ENCODE data around the gene BMS1.
A peak's percentile ranks its signal among the peaks of the same experiment; 100 is the strongest.
"Not testable (repeated sequence)": the region's sequence is repeated elsewhere in the genome, so short reads cannot be mapped to it uniquely, and the experiment has no call there.

The BMS1 gene

DNA sequence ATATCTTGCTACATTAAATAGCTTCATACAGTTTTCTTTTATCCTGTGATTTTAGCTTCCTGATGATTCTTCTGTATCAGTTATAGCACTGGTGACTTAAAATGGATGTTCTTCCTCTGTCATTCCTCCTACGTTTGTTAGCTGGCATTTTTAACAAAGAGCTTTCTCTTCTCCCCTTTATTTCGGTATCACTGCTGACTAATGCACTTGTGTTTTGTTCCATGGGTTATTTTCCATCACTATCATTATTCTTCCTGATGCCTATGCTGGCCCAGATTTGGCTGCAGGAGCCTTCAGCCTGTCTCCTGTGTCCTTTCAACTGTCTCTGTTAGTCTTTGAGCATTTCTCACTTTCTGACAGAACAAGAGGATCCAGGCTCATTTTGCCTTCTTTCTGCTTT is 13.1 kb downstream of the BMS1 start:
- no peak for DNase-seq (ENCODE audit: low read depth)

DNA sequence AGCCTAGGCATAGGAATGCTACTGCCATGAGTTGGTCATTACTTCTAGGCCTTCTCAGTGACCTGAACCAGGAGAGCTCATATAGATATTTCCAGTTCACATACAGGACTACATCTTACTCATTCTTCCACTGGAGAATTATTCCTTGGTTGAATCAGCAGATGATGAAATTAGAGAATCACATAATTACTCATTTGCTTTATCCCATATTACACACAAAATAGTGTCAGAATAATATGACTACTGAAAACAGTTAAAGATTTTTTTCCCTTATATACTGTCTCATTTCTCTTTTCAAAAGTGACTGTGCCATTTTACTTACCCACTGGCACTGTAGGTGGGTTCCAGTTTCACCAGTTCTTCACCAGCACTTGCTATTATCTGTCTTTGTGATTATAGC is 18.5 kb downstream of the BMS1 start:
- DNase-seq (ENCODE audit: low read depth), result peak; percentile 32

DNA sequence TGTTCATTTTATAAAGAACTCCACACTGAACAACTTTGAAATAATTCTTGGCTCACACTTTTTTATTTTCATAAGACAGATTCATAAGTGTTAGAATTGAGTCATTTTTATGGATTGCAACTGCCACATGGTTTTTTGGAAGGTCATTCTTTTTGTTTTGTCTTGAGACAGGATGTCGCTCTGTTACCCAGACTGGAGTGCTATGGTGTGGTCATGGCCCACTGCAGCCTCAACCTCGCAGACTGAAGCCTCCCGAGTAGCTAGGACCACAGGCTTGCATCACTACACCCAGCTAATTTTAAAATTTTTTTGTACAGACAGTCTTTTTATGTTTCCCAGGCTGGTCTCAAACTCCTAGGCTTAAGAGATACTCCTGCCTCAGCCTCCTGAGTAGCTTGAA is 20.3 kb downstream of the BMS1 start:
- DNase-seq (ENCODE audit: low read depth), result no peak

DNA sequence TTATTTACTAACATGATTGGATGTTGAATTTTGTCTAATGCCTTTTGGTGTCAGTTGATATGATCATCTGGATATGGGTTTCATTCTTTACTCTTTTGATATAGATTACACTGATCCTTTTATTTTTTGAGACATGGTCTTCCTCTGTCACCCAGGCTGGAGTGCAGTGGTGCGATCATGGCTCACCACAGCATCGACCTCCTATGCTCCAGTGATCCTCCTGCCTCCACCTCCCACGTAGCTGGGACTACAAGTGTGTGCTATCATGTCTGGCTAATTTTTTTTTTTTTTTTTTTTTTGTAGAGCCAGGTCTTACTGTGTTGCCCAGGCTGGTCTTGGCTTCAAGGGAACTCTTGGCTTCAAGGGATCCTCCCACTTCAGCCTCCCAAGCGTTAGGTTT is 27.1 kb downstream of the BMS1 start:
- no peak for DNase-seq (ENCODE audit: low read depth)

DNA sequence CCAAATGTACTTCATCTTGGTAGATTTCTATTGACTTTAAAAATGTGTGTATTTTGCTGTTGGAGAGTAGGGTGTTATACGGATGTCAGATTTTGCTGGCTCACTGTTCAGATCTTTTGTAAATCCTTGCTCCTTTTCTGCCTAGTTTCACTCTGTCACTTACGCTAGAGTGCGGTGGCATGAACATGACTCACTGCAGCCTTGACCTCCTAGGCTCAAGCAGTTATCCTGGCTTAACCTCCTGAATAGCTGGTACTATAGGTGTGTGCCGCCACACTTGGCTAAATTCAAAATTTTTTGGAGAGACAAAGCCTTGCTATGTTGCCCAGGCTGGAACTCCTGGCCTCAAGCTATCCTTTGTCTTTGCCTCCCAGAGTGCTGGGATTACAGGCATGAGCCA is 29.4 kb downstream of the BMS1 start:
- no peak for DNase-seq (ENCODE audit: low read depth)

DNA sequence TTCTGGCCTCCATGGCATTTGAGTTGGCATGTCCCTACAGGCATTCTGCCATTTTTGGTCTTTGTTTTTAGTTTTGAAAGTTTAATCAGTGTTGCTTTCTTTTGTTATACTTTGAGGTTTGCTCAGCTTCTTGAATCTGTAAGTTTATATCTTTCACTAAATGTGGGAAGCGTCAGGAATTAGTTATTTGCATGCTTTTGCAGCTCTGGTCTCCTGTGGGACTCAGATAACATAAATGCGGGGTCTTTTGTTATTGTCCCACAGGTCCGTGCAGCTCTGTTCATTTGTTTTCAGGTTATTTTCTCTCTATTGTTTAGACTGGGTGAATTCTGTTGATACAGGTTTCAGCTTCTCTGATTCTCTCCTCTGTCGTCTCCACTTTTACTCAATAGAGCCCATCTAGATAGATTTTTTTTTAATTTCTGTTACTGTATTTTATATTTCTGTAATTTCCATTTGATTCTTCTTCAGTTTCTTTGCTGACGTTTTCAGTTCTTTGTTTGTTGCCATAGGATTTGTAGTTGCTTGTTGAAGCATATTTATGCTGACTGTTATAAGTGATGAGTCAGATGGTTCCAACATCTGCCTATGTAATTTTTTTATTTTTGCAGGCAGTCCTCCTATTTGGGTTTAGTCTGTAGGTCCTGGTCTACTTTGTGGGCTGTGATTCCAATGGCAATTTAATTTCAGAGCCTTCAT is 31.5 kb downstream of the BMS1 start:
- DNase-seq (ENCODE audit: low read depth), result not testable (repeated sequence)

DNA sequence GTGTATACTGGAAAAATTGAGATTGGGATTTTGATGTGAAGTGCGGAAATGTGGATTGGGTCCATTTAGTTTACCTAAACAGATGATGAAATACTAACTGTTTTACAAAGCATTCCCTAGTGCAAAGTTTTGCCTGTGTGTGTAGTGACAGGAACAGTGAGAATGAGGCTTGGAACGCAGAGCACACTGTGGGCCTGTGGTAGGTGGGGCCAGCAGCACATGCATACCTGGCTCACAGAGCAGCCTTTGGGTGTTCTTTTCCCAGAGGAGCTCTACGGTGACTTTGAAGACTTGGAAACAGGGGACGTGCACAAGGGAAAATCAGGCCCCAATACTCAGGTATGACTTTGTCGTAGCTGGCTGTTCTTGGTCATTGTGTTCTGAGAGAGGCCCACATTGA is 33.7 kb downstream of the BMS1 start:
- not testable (repeated sequence) for DNase-seq (ENCODE audit: low read depth)

DNA sequence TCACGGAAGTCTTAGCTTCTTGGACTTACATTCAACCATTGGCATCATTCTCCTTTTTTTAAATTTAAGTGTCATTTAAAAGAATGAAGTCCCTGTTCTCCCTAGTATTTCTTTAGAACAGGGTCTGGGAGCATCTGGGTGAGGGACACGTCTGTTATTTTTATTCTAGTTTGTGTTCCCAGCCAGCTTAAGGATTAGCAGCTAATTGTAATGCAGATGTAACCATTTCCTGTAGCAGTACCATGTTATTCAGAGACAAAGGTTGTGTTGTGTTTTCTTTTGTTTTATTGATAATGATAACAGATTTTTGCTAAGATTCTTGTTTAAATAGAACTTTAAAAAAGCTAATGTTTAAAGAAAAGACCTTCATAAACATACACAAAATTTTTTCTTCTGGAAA is 34.3 kb downstream of the BMS1 start:
- no peak for DNase-seq (ENCODE audit: low read depth)

DNA sequence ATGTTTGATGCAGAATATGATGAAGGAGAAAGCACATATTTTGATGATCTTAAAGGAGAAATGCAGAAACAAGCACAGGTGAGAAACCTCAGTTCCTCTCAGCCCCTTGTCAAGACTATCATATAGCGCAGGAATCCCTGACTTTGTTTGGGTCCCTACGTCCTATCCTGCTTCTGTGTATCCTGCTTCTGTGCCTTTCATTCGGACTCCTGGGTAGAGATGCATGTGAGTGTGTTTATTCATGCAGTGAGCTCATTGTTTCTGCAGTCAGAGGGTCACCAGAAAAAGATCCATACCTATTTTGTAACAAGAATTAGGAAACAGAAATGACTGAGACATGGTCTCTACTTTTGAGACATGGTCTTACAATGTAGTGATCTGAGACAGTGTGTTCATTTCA is 34.8 kb downstream of the BMS1 start:
- DNase-seq (ENCODE audit: low read depth), result not testable (repeated sequence)

DNA sequence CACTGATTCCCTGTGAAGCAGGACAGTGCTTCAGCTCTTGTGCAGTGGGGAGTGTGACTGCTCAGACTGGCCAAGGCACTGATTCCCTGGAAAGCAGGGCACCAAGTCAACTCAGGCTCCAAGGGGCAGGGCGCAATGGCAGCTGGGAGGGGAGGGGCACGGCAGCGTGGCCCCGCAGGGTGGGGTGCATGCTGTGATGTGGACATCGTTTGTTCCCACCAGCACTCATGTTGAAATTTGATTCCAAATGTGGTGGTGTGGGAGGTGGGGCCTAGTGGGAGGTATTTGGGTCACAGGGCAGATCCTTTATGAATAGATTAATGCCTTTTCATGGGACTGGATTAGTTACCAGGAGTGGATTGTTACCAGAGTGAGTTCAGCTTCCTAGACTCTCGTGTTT is 44.2 kb downstream of the BMS1 start:
- DNase-seq (ENCODE audit: low read depth), result not testable (repeated sequence)

DNA sequence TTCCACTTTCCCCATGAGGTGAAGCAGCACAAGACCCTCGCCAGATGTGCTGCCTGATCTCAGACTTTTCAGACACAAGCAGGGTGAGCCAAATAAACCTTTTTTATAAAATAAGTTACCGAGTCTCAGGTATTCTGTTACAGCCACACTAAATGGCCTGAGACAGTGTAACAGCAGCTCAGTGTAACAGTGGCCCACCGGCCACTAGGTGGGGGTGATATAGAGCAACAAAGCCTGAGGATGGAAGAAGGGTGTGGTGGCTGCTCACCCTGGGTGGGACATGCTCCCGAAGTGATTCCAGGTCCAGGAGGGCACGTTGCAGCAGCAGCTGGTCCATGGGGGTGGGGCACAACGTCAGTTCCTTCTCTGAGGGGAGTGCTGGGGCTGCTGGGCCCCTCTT is 44.6 kb downstream of the BMS1 start:
- DNase-seq (ENCODE audit: low read depth), result no peak

DNA sequence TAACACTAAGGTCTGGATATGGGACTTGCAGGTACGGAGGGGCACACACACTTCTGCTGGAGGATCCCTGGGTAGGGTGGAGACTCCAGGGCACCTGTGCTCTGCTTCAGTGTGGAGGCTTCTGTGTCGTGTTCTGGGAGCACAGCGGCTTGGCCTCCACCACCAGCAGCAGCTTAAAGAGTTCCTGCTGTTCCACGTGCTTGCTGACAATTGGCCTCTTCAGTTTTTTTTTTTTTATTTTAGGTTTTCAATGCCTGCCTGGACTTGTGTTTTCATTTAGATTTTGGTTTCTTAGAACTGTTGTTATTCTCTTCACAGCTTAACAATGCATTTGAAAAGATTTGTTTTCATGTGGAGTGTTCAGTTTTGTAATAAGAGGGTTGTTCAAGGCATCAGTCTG is 45.8 kb downstream of the BMS1 start:
- DNase-seq (ENCODE audit: low read depth), result not testable (repeated sequence)

DNA sequence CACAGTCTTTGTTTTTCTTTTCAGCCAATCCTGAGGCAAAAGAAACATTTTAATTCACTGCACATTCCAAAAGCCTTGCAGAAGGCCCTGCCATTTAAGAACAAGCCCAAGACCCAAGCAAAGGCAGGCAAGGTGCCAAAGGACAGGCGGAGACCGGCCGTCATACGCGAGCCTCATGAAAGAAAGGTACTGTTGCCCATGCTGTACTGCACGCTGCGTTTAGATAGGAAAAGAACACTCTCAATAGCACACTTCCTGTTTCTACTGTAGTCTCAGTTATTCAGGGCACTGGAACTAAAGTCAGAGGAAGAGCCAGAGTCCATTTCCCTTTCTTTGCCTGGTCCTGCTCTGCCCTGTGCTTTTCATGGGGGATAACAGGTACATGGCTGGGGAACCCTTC is 47.6 kb downstream of the BMS1 start:
- DNase-seq (ENCODE audit: low read depth), result no peak

DNA sequence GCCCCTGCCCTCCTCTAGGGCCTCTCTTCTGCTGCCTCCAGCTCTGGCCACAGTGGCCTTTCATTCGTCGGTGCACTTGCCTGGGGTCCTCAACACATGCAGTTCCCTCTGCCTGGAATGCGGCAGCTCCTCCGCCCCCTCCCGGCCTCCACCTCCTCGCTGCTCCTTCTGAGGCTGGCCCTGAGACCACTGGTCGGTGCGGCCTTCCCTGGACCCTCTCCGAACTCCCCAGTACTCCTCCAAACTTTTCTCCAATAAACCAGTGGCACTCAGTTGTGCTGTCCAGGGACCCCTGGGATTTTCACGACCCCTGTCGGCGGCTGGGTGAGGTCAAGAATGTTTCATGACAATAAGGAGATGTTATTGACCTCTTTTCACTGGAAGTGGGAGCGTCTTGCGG is 53.5 kb downstream of the BMS1 start:
- no peak for DNase-seq (ENCODE audit: low read depth)

DNA sequence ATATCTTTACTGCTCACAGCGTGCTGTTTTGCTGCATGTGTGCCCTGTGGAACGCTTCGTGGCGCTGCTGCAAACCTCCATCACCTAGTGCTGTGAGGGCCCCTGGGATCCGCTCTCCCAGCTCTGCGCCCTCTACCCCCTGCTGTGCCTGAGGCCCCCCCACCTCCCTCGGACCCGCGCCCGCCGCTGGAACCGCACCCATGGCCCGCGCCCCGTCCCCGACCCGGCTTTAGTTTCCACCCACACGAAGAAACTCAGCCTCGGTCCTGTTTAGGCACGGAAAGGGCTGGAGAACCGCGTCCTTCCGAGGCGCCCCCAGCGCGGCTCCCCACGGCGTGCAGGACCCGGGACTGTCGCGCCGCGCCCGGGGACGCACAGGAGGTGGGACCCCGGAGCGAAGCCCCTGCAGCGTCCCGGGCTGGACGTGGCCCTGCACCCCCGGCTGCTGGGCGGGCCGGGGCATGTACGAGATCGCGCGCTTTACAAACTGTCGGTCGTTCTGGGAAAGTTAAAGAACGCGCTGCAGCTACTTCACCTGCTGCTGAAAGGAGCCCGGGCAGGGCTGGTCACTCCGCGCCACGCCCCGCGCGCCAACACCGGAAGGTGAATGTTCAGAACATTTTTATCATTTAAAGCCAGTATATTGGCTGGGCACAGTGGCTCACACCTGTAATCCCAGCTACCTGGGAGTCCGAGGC is 54.3 kb downstream of the BMS1 start:
- DNase-seq (ENCODE audit: low read depth), result peak; percentile 13

DNA sequence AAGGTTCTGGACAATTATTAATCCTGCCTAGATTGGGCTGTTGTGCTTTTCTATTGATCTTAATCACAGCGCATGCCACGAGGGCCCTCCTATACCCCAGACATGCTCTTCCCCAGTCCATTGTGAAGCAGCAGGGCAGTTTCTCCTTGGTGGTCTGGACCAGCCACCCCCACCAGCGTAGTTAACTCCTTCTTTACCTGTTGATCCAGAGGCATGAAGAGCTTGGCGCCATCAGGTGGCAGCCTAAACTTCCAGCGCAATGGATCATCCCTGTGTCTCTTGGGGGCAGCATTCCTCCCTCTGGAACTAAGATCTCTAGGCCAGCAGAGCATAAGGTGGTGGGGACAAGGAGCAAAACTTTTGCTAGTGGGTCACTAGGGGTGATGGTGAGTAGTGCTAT is 62.2 kb downstream of the BMS1 start:
- DNase-seq (ENCODE audit: low read depth), result not testable (repeated sequence)

DNA sequence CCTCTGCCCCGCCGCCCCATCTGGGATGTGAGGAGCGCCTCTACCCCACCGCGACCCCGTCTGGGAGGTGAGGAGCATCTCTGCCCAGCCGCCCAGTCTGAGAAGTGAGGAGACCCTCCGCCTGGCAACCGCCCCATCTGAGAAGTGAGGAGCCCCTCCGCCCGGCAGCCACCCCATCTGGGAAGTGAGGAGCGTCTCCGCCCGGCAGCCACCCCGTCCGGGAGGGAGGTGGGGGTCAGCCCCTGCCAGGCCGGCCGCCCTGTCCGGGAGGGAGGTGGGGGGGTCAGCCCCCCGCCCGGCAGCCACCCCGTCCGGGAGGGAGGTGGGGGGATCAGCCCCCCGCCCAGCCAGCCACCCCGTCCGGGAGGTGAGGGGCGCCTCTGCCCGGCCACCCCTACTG is 64.7 kb downstream of the BMS1 start:
- not testable (repeated sequence) for DNase-seq (ENCODE audit: low read depth)

DNA sequence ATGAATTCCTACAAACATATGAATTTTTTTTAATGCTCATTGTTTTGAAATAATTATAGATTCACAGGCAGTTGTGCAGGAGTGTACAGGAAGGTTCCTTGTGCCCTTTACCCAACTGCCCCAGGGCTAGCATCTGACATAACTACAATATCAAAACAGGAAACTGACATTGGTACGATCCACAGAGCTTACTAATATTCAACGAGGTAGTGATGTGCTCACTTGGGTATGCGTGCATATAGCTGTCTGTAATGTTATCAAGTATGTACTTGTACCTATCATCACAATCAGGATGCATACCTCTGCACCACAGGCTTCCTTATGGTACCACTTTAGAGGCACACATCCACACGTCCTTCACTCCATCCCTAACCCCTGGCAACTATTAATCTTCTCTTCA is 68.3 kb downstream of the BMS1 start:
- DNase-seq (ENCODE audit: low read depth), result no peak

DNA sequence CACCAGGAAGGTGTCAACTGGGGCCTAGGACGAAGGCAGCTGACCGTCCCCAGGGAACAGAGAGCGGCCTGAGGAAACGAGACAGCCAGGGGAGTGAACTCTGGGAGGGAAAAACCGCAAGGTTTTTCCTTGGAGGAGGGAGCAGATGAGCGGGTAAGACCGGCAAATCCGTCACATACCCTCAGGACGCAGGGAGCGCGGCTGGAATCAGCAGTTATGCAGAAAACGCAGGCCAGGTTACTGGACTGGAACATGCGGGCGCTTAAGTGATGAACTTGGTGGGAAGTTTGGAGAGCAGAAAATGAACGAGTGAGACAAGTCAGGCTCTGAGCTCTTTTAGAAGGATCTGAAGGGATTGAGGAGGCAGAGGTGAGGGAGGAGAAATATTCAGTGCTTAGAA is 76.7 kb downstream of the BMS1 start:
- no peak for DNase-seq (ENCODE audit: low read depth)

DNA sequence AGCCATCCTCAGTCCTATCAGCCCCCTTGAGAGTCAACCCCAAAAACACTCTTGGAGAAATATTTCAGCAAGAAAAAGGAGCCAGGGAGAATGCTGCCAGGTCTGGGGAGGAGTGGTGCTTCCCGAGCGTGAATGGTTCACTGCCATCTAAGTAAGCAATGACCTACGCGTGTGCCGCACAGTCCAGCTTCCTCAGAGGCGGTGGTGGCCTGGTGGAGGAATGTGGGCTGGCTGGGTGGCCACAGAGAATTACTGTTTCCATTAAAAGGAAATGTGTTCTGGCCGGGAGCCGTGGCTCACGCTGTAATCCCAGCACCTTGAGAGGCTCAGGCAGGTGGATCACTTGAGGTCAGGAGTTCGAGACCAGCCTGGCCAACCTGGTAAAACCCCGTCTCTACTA is 77.4 kb downstream of the BMS1 start:
- DNase-seq (ENCODE audit: low read depth), result not testable (repeated sequence)

DNA sequence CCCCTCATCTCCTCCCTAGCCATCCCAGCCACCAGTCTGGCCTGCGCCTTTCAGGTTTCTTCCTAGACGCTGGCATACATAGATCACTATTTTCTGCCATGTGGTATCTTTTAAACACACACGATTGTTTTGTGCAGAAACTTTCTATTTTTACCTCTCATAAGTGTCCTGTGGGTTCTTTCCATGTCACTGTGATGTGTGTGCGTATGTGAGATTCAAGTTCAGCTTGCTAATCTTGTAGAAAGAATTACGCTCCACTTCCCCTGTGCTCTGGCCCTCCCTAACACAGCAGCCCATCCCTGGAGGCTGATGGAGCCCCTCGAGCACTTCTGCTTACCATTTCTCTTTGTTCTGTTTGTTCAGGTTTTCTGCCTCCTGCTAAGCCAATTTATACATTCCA is 80.2 kb downstream of the BMS1 start:
- DNase-seq (ENCODE audit: low read depth), result not testable (repeated sequence)

DNA sequence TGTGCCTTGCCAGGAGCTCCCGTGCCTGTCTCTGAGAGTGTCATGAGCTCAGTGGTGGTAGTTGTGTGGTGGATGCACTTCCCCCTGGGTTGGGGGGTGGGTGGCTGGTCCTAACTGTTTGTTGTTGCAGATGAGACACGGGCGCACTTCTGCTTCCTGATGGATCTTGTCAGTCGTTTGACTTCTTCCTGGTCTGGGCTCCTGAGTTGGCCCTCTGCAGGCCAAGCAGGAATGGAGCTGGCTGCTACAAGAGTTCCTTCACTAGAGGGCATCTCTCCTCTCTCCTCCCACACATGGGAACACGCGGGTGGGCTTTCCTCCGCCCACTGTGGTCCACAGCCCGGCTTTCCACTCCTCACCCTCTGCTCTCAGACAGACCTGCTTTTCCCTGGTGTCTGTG is 82.0 kb downstream of the BMS1 start:
- no peak for DNase-seq (ENCODE audit: low read depth)

DNA sequence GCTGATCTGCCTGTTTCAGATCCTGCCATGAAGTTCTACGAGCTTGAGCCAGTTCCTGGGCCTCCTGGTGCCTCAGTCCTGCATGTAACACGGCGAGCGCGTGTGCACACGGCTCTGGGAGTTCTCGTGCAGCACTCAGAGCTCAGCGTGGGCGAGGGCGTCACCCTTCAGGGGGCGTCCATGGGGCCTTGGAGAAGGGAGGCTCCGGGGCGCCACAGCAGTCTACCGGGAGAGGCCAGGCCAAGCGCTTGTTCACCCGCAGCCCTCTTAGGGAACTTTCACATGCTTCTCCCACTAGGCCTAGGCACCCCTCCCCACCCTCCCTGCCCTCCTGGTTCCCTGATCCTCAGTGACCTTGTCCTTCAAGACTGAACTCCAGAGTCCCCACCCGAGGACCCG is 83.1 kb downstream of the BMS1 start:
- DNase-seq (ENCODE audit: low read depth), result no peak
